ENCODE results near the gene FRMPD2. TPM values are rescaled to one million over a fixed set of nuclear protein-coding genes. Genes with fewer than 3 reads are reported as not detected.
"Not testable (repeated sequence)": the region's sequence is repeated elsewhere in the genome, so short reads cannot be mapped to it uniquely, and the experiment has no call there.

FRMPD2 gene
- polyA plus RNA-seq, 1 donor from 2014 or later: 0.14 TPM

DNA sequence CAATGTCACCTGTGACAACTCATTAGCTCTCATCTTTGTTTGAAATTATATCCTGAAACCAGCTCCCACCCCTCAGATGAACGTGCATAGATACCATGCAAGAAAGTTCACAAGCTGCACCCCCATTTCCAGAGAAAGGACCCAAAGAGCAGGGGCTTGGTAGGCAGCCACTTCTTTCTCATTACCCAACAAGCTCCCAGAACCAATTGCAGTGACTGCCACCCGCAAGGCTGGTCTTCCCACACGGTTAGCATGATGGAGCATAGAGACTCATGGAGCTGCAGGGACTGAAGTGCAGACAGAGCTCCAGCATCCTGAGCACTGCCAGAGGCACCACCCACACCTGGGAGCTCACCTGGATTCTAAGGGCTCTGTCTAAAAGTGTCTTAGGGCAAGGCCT is 28.5 kb downstream of the FRMPD2 start:
- H3K4me2 ChIP-seq (ENCODE audit: low read length): no peak overlapping the region
- no peaks in the 10 kb centered on the region for H4K20me1 ChIP-seq (ENCODE audit: insufficient read depth)
- H3K4me3 ChIP-seq (ENCODE audit: low read length): no peak overlapping the region
- TF ChIP-seq EP300 (conservative IDR thresholded peaks at IDR 0.05; ENCODE audit: poor library complexity, severe bottlenecking) (no peak), SMC3 (conservative IDR thresholded peaks at IDR 0.05; ENCODE audit: poor library complexity) (no peak), MXI1 (conservative IDR thresholded peaks at IDR 0.05; ENCODE audit: poor library complexity, severe bottlenecking) (no peak), EZH2 (IDR thresholded peaks at IDR 0.05; ENCODE audit: borderline replicate concordance, insufficient read depth, low read length, poor library complexity, severe bottlenecking) (no peak), RAD21 (conservative IDR thresholded peaks at IDR 0.05) (no peak), TAF1 (IDR thresholded peaks at IDR 0.05; ENCODE audit: low read depth) (no peak), POLR2AphosphoS5 (IDR thresholded peaks at IDR 0.05) (no peak)
- TF ChIP-seq, protein P1, sequence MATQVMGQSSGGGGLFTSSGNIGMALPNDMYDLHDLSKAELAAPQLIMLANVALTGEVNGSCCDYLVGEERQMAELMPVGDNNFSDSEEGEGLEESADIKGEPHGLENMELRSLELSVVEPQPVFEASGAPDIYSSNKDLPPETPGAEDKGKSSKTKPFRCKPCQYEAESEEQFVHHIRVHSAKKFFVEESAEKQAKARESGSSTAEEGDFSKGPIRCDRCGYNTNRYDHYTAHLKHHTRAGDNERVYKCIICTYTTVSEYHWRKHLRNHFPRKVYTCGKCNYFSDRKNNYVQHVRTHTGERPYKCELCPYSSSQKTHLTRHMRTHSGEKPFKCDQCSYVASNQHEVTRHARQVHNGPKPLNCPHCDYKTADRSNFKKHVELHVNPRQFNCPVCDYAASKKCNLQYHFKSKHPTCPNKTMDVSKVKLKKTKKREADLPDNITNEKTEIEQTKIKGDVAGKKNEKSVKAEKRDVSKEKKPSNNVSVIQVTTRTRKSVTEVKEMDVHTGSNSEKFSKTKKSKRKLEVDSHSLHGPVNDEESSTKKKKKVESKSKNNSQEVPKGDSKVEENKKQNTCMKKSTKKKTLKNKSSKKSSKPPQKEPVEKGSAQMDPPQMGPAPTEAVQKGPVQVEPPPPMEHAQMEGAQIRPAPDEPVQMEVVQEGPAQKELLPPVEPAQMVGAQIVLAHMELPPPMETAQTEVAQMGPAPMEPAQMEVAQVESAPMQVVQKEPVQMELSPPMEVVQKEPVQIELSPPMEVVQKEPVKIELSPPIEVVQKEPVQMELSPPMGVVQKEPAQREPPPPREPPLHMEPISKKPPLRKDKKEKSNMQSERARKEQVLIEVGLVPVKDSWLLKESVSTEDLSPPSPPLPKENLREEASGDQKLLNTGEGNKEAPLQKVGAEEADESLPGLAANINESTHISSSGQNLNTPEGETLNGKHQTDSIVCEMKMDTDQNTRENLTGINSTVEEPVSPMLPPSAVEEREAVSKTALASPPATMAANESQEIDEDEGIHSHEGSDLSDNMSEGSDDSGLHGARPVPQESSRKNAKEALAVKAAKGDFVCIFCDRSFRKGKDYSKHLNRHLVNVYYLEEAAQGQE (IDR thresholded peaks at IDR 0.05; ENCODE audit: borderline replicate concordance): no peak
- TF ChIP-seq, protein P2, sequence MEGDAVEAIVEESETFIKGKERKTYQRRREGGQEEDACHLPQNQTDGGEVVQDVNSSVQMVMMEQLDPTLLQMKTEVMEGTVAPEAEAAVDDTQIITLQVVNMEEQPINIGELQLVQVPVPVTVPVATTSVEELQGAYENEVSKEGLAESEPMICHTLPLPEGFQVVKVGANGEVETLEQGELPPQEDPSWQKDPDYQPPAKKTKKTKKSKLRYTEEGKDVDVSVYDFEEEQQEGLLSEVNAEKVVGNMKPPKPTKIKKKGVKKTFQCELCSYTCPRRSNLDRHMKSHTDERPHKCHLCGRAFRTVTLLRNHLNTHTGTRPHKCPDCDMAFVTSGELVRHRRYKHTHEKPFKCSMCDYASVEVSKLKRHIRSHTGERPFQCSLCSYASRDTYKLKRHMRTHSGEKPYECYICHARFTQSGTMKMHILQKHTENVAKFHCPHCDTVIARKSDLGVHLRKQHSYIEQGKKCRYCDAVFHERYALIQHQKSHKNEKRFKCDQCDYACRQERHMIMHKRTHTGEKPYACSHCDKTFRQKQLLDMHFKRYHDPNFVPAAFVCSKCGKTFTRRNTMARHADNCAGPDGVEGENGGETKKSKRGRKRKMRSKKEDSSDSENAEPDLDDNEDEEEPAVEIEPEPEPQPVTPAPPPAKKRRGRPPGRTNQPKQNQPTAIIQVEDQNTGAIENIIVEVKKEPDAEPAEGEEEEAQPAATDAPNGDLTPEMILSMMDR (IDR thresholded peaks at IDR 0.05; ENCODE audit: poor library complexity, severe bottlenecking): no peak
- H3K27ac ChIP-seq (ENCODE audit: low read length): no peak overlapping the region
- no peaks in the 10 kb centered on the region for H3K79me2 ChIP-seq (replicated peaks; ENCODE audit: insufficient read depth, low read length)
- no peaks in the 10 kb centered on the region for H3K36me3 ChIP-seq (ENCODE audit: insufficient read depth, low read length)
- H3K9me2 ChIP-seq (ENCODE audit: insufficient read depth, low read length): no peaks in the 10 kb centered on the region
- no peak overlapping the region for H2AFZ ChIP-seq (ENCODE audit: low read depth, low read length)
- H3K9ac ChIP-seq (ENCODE audit: low read length): no peak overlapping the region
- no peaks in the 10 kb centered on the region for H3F3A ChIP-seq (ENCODE audit: insufficient read depth, low read length, poor library complexity, severe bottlenecking)
- no peaks in the 10 kb centered on the region for H3K27me3 ChIP-seq (ENCODE audit: insufficient read depth, low read depth, low read length)
- H3K9me3 ChIP-seq (ENCODE audit: low read length): no peaks in the 10 kb centered on the region

GRCh38 chr10:48243921-48244320 is 30.6 kb downstream of the FRMPD2 start:
- not testable (repeated sequence) for H3K4me3 ChIP-seq (ENCODE audit: low read length); H3K27ac ChIP-seq (ENCODE audit: low read length); H2AFZ ChIP-seq (ENCODE audit: low read depth, low read length); H3K4me2 ChIP-seq (ENCODE audit: low read length); H3K79me2 ChIP-seq (replicated peaks; ENCODE audit: insufficient read depth, low read length); H3K9me2 ChIP-seq (ENCODE audit: insufficient read depth, low read length); H3F3A ChIP-seq (ENCODE audit: insufficient read depth, low read length, poor library complexity, severe bottlenecking); H3K36me3 ChIP-seq (ENCODE audit: insufficient read depth, low read length); H3K9me3 ChIP-seq (ENCODE audit: low read length); H3K9ac ChIP-seq (ENCODE audit: low read length); H4K20me1 ChIP-seq (ENCODE audit: insufficient read depth); H3K27me3 ChIP-seq (ENCODE audit: insufficient read depth, low read depth, low read length)

DNA sequence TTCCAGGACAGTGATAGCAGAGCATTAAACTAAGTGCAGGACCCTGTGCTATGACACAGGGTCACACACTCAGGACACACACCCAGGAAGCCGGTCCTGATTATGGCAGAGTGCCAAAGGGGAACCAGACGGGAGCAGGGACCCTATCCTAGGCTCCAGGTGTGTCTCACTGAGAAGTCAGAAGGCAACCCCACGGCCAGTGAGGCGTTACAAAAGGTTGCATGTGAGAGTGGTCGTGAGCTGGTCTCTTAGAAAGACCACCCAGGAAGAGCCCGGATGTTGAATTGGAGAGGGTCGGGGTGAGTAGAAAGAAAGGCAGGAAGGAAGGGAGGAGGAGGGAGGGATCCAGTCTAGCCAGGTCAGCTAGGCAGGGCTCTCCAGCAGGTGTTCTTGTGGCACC is 31.0 kb downstream of the FRMPD2 start:
- Histone ChIP-seq H3K9me2 (ENCODE audit: insufficient read depth, low read length) (no peaks in the 10 kb centered on the region), H3K27me3 (ENCODE audit: insufficient read depth, low read depth, low read length) (no peaks in the 10 kb centered on the region), H3K9ac (ENCODE audit: low read length) (no peak overlapping the region), H2AFZ (ENCODE audit: low read depth, low read length) (no peak overlapping the region), H3K4me2 (ENCODE audit: low read length) (no peak overlapping the region), H3K79me2 (replicated peaks; ENCODE audit: insufficient read depth, low read length) (no peaks in the 10 kb centered on the region), H3K36me3 (ENCODE audit: insufficient read depth, low read length) (no peaks in the 10 kb centered on the region), H3K4me3 (ENCODE audit: low read length) (no peak overlapping the region), H3F3A (ENCODE audit: insufficient read depth, low read length, poor library complexity, severe bottlenecking) (no peaks in the 10 kb centered on the region), H3K9me3 (ENCODE audit: low read length) (no peaks in the 10 kb centered on the region), H3K27ac (ENCODE audit: low read length) (no peak overlapping the region), H4K20me1 (ENCODE audit: insufficient read depth) (no peaks in the 10 kb centered on the region)
- no peak for TF ChIP-seq SMC3 (conservative IDR thresholded peaks at IDR 0.05; ENCODE audit: poor library complexity)
